HG03520 (cell line): ENCODE measurements around the gene ELMOD1.
"Not testable (repeated sequence)": the region's sequence is repeated elsewhere in the genome, so short reads cannot be mapped to it uniquely, and the experiment has no call there.

Experiments used
- ATAC-seq: cut with Tn5 transposase; IDR thresholded peaks from one replicate; pipeline ENCODE4 v1.9.1; 2021; ENCODE audit warnings: mild to moderate bottlenecking, moderate library complexity; ENCODE audit not compliant: unreplicated experiment

Gene ELMOD1

GRCh38 chr11:107590460-107591377, at the start of gene ELMOD1:
ELMOD1 (plus strand) TSS chr11:107591147; CDS start chr11:107618190, 27,043 bp downstream.
- peak; percentile 38 for ATAC-seq

DNA sequence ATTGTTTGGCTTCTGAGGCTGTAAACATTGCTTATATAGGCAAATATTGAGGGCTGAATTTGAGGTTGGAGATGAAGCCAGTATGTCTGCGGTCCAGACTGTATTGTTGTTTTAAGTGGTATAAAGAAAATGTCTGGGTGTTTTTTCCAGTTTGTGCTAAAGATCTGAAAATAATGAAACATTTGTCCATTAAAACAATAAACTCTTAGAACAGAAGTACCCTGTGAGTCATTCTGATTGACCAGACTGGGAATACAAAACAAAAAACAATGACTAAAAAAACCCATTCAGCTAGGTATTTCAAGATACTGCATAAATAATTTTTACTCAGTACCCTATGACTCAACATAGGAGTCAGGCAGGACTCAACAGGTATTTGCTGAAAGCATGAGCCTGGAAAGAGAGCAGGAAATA, 45.8 kb upstream of the ELMOD1 start:
- no peak for ATAC-seq

- ATAC-seq, result no peak
Measured at GRCh38 chr11:107547961-107548360, 43.0 kb upstream of the ELMOD1 start.

- ATAC-seq, result no peak
Measured at GRCh38 chr11:107549253-107549953, 41.5 kb upstream of the ELMOD1 start.

GRCh38 chr11:107549954-107550285, 41.0 kb upstream of the ELMOD1 start:
- no peak for ATAC-seq

- no peak for ATAC-seq
Measured at GRCh38 chr11:107550304-107550703, 40.6 kb upstream of the ELMOD1 start.

DNA sequence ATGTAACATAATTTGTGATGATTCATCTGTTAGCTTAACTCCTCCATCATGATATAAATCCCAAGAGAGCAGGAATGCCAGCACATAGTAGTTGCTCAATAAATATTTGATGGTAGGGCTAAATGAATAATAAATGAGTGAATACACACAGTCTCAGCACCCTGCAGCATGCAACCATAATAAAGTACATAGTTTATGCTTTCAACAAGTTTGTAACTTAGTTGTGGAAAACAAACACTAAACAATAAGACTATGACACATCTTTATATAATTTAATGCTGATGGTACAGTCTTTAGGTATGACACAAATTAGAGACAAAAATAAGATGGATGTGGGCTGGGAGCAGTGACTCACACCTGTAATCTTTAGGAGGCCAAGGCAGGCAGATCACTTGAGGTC, 29.3 kb upstream of the ELMOD1 start:
- ATAC-seq, result no peak

DNA sequence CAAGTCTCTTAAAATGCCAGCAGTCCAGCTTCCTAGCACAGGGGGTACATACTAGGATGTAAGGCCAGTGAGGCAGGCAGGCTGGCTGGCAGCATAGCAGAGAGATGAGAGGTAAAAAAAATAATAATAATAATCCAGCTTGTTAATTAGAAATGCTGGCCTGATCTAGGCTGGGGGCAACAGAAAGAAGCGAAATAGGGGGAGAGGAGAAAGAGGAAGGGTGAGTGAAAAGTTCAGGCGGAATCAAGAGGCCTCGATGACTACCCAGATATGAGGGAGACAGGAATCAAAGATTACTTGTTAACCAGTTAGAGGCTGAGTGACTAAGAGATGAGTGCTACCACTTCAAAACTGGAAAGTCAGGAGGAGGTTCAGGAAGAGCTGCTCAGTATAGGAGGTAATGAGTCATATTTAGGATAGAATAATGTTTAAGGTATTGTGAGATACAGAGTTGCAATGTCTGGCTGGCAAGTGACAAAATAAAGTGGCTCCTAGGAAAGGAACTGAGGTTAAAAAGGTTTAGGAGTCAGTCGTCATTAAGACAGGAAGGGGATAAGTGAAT, 28.2 kb upstream of the ELMOD1 start:
- ATAC-seq, result no peak

DNA sequence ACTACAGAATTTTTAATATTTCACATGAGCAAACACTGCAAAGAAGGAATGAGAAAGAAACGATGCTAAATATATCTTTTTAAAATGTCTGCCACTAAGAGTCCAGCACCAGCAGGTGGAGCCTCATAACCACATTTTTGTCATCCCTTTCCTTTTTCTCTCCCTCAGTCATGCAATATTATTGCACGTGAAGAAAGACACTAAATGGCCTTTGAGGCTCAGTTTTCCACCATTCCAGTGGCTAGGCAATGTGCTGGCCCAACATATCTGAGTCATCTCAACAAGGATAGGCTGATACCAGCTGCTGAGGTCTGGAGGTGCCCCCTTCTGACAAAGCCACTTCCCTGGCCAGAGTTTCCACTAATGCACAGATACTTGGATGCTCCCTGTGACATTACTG, 27.2 kb upstream of the ELMOD1 start:
- no peak for ATAC-seq

DNA sequence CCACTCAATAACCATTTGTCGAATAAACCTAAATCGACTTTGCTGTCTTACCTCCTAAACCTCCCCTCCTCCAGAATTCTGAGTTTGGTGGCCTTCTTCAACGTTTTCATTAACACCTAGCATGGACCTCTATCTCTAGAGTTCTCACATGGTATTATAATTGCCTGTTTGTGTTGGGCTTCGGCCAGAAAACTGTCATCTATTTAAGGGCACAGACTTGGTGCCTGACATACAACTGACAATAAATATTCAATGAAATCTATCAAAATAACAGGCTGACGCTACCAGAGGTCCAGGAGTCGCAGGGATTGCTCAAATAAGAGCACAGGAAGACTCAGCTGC, 26.1 kb upstream of the ELMOD1 start:
- ATAC-seq, result peak; percentile 10

DNA sequence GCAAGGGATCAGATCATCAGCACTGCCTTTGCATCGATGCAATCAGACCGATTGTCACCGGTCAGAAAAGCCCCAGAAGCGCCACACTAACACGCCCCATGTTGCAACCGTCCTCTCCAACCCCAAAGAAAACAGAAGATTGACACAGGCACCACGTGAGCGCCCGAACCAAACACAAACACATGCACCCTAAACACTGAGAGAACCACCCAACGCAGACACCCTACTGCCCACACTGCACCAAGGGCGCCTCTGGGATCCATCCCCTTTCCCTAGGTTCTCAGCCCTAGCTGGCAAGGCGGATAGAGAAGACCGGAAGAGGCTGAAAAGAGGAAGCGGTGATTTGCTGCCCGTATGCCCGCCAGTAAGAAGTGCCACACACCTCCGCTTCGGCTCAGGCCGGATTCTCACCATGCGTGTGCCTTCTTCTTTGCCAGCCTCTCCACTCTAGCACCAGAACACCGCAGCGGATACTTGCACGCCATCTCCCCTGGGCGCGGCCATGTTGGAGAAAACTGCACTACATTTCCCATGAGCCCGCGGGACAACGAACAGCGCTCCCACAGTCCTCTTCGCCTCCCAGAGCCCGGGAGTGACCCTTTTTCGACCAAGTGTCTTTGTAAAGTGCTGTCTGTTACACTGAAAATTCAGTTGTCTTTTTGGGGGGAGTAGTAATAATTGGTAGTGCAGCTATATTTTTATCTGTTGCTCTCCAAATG, 25.6 kb upstream of the ELMOD1 start, which contains the start of gene ALKBH8:
TSS of gene ALKBH8 (minus strand) at position 517 of the 719 bp plus-strand sequence. CDS start 4,842 bp downstream, outside the sequence.
- peak; percentile 69 for ATAC-seq

DNA sequence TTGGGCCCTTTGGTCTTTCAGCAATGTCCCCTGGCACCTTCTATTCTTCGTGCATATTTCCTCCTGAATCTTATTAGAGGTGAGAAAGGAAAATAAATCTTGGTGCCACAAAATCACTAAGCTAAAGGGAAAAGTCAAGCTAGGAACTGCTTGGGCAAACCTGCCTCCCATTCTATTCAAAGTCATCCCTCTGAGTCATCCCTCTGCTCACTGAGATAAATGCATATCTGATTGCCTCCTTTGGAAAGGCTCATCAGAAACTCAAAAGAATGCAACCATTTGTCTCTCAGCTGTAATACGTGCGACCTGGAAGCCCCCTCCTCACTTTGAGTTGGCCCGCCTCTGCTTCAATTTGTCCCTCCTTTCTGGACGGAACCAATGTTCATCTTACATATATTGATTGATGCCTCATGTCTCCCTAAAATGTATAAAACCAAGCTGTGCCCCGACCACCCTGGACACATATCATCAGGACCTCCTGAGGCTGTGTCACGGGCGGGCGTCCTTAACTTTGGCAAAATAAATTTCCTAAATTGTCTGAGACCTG, 24.9 kb upstream of the ELMOD1 start:
- ATAC-seq, result not testable (repeated sequence)

DNA sequence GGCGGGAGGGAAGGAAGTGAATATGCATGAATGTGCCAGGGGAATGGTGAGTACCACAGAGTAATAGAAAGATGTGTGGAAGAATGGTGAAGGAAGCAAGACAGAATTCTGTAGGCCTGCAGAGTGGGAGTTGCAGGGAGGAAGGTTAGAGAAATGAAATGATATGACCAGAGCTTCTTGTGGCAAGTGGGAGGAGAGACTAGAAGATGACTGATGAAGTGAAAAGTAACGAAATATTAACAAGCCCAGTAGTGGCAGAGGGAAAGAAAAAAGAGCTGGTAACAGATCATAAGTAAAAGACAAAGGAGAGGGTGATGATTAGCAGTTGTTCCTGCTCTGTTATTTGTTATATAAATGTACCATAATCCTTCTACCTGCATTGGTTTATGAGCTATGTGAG, 24.4 kb upstream of the ELMOD1 start:
- ATAC-seq, result no peak

DNA sequence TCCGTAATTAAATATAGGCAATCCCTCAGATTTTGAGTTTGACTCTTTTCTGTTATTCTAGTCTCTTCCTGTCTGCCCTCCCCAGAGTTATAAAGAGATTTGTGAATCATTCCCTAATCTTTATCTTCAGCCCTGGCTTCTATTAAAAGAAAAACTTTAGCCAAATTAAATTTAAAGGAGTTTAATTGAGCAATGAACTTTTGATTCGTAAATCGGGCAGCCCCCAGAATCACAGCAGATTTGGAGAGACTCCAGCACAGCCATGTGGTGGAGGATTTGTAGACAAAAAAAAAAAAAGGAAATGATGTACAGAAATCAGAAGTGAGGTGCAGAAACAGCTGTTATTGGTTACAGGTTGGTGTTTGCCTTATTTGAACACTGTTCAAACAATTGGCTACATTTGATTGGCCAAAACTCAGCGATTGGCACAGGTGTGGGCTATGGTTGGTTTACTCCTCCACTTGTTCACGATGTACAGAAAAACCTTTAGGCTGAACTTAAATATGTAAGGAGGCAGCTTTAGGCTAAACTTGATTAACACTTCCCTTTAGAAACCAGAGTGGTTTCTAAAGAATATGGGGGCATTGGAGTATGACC, 23.1 kb upstream of the ELMOD1 start:
- no peak for ATAC-seq

- ATAC-seq, result no peak
Measured at GRCh38 chr11:107570015-107570414, 20.9 kb upstream of the ELMOD1 start.

DNA sequence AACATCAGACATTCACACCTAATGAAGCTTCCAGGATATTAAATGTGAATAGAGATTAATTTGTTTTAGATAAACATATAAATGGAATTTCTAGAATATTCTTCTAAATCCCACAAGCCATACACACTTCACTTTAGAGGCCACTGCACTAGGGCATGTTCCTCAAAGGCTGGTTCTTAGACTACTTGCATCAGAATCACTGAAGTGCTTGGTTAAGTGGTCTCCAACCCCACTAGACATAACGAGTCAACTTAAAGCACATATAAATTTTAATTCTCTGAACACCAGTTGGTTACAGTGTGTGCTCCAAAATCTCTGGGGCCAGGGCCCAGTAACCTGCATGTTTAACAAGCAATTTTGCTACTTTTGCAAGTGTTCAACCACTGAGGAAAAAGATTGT, 17.5 kb upstream of the ELMOD1 start:
- ATAC-seq, result no peak

DNA sequence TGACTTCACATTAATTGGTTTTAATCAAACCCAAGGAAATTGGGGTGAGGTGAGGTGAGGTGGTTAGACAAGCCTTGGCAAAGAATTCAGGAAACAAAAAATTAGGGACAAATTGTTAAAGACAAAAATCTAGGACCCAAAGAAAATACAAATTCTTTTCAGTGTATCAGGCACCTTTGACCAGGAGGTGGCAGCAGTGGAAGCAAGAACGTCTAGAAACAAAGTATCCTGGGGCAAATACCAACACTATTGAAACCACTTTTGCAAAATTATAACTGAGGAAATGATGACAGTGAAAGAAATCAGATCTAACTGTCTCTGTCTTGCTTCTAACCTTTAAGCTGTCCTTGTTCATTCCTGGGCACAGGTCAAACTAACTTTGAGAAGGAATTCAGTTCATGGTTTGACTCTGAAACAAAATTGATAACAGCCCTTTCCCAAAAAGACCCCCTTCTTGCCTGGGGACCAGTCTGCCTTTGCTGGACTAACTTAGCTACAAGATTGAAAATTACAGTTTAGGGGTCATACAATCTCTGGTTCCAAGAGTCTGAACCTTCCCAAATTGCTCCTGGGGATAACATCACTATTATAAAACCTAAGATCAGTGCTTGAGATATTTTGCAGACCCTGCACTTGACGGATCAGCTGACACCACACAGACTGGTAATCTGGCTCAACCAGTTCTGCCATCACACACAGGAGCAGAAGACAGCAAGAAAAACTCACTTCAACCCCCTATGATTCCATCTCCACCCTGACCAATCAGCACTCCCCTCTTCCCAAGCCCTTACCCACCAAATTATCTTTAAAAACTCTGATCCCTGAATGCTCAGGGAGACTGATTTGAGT, 14.2 kb upstream of the ELMOD1 start:
- ATAC-seq, result not testable (repeated sequence)

- no peak for ATAC-seq
Measured at GRCh38 chr11:107577346-107577711, 13.6 kb upstream of the ELMOD1 start.

- not testable (repeated sequence) for ATAC-seq
Measured at GRCh38 chr11:107579169-107579568, 11.8 kb upstream of the ELMOD1 start.

- no peak for ATAC-seq
Measured at GRCh38 chr11:107581147-107581546, 9.8 kb upstream of the ELMOD1 start.
